GM12878 (cell line): ENCODE measurements around the gene PLEKHA5. TPM values are rescaled to one million over a fixed set of nuclear protein-coding genes. Genes with fewer than 3 reads are reported as not detected.

Experiments used
- ATAC-seq: fragments of 200-7000 bp; cut with Tn5 transposase; 3 replicates; pipeline ENCODE4 v1.9.1; 2020; ENCODE audit warnings: mild to moderate bottlenecking, moderate library complexity
- BruUV-seq: library from RNA; stranded (reverse); fragments of 400-500 nt; replicated peaks from 2 replicates; lab custom pipeline; 2021; lab: Mats Ljungman, UMichigan
- CTCF ChIA-PET: fragments of 300-600 bp; sonication (Branson Sonifier 250); formaldehyde crosslinking; extraction: SDS; loops from one replicate; lab custom pipeline; 2021; ENCODE audit warnings: inconsistent platforms; lab: Yijun Ruan, JAX
- POLR2A ChIA-PET: fragments of 350-600 bp; formaldehyde crosslinking; extraction: SDS; loops from one replicate; lab custom pipeline; 2021; ENCODE audit warnings: inconsistent platforms; lab: Charles Lee
- RAD21 ChIA-PET: fragments of 300-600 bp; sonication (Branson Sonifier 250); formaldehyde crosslinking; loops from one replicate; lab custom pipeline; 2023; ENCODE audit warnings: antibody characterized with exemption; ENCODE audit not compliant: unreplicated experiment; lab: Charles Lee
- SMC1A ChIA-PET: fragments of 300-600 bp; sonication (Branson Sonifier 250); formaldehyde crosslinking; loops from one replicate; lab custom pipeline; 2023; ENCODE audit not compliant: unreplicated experiment, uncharacterized antibody; lab: Charles Lee
- DNase-seq: peaks from one replicate; pipeline ENCODE4 v3.0.0-alpha.2; 2011; ENCODE audit warnings: low read depth, low spot score
- FAIRE-seq: peaks from 3 replicates; lab custom pipeline; 2011; peaks lifted over from hg19 to GRCh38; lab: Jason Lieb, UNC
- H2AFZ ChIP-seq: 2 replicates; pipeline ENCODE4 v1.6.0; 2011; ENCODE audit warnings: low read depth, low read length, control low read depth; ENCODE audit not compliant: control insufficient read depth
- H3K27ac ChIP-seq: 2 replicates; pipeline ENCODE4 v1.5.1; 2011; ENCODE audit warnings: control low read depth; ENCODE audit not compliant: control insufficient read depth, insufficient read depth
- H3K27me3 ChIP-seq, 2 experiments: replicated peaks in 1 of 2; 2 replicates each; pipeline versions ENCODE4 v1.6.0 to v1.6.1; 2011; ENCODE audit warnings: low read length in 1 of 2; ENCODE audit not compliant: control insufficient read depth in 2 of 2, insufficient read depth in 2 of 2
- H3K36me3 ChIP-seq, 2 experiments: 2 replicates each; pipeline ENCODE4 v1.5.1; 2011; ENCODE audit warnings: low read length in 1 of 2; ENCODE audit not compliant: control insufficient read depth in 2 of 2, insufficient read depth in 2 of 2
- H3K4me1 ChIP-seq: 2 replicates; pipeline ENCODE4 v1.6.1; 2011; ENCODE audit warnings: mild to moderate bottlenecking, low read length, moderate library complexity, mixed read lengths; ENCODE audit not compliant: control insufficient read depth, insufficient read depth
- H3K4me2 ChIP-seq: 2 replicates; pipeline ENCODE4 v1.6.0; 2011; ENCODE audit warnings: control low read depth; ENCODE audit not compliant: control insufficient read depth, insufficient read depth
- H3K4me3 ChIP-seq: fragments of 200-600 bp; sonication (generic); 2 replicates; pipeline ENCODE4 v1.5.1; 2016
- H3K79me2 ChIP-seq: 2 replicates; pipeline ENCODE4 v1.6.0; 2011; ENCODE audit warnings: low read length; ENCODE audit not compliant: control insufficient read depth, insufficient read depth
- H3K9ac ChIP-seq: 2 replicates; pipeline ENCODE4 v1.8.0; 2011; ENCODE audit warnings: low read length, control low read depth, mixed read lengths; ENCODE audit not compliant: control insufficient read depth, insufficient read depth
- H3K9me3 ChIP-seq: replicated peaks from 3 replicates; pipeline ENCODE4 v1.5.1; 2011; ENCODE audit warnings: mild to moderate bottlenecking, low read length; ENCODE audit not compliant: control insufficient read depth, insufficient read depth
- H4K20me1 ChIP-seq: 2 replicates; pipeline ENCODE4 v1.6.0; 2011; ENCODE audit not compliant: control insufficient read depth, insufficient read depth
- CBX3 ChIP-seq: fragments of 200-600 bp; sonication (generic); IDR thresholded peaks from 2 replicates; pipeline ENCODE4 v1.6.1; 2016; ENCODE audit warnings: low read depth, borderline replicate concordance
- DPF2 ChIP-seq: fragments of 450-650 bp; IDR thresholded peaks from 2 replicates; pipeline ENCODE4 v1.6.1; 2017; ENCODE audit warnings: mild to moderate bottlenecking
- IRF5 ChIP-seq: fragments of 450-650 bp; IDR thresholded peaks from 2 replicates; pipeline ENCODE4 v1.6.1; 2017; ENCODE audit warnings: borderline replicate concordance
- KAT2A ChIP-seq: conservative IDR thresholded peaks from 2 replicates; pipeline ENCODE4 v1.6.1; 2011; ENCODE audit warnings: low read depth, low read length; ENCODE audit not compliant: control insufficient read depth
- MYB ChIP-seq: fragments of 150-350 bp; IDR thresholded peaks from 2 replicates; pipeline ENCODE4 v1.6.1; 2014; ENCODE audit warnings: mild to moderate bottlenecking, low read depth, low read length, borderline replicate concordance
- NR2F1 ChIP-seq: fragments of 450-650 bp; conservative IDR thresholded peaks from 2 replicates; pipeline ENCODE4 v1.6.1; 2017; ENCODE audit warnings: mild to moderate bottlenecking
- POLR2AphosphoS5 ChIP-seq: IDR thresholded peaks from 2 replicates; pipeline ENCODE4 v1.6.1; 2011; ENCODE audit warnings: mild to moderate bottlenecking, low read length, inconsistent platforms
- POU2F2 ChIP-seq: IDR thresholded peaks from 3 replicates; pipeline ENCODE4 v1.6.1; 2011; ENCODE audit warnings: low read depth, mild to moderate bottlenecking, low read length, borderline replicate concordance
- RCOR1 ChIP-seq: conservative IDR thresholded peaks from 2 replicates; pipeline ENCODE4 v1.6.1; 2012; ENCODE audit warnings: low read depth, low read length, improper control_type of control experiment
- RFX5 ChIP-seq: IDR thresholded peaks from 2 replicates; pipeline ENCODE4 v1.6.1; 2011; ENCODE audit warnings: low read depth, low read length, improper control_type of control experiment
- SIX5 ChIP-seq: IDR thresholded peaks from 2 replicates; pipeline ENCODE4 v1.6.1; 2011; ENCODE audit warnings: mild to moderate bottlenecking, low read depth, low read length, moderate library complexity; ENCODE audit not compliant: severe bottlenecking
- SP1 ChIP-seq: IDR thresholded peaks from one replicate; pipeline ENCODE4 v1.6.1; 2011; ENCODE audit warnings: low read depth, low read length
- SREBF2 ChIP-seq: IDR thresholded peaks from 2 replicates; pipeline ENCODE4 v1.6.1; 2012; ENCODE audit warnings: mild to moderate bottlenecking, low read length
- STAT3 ChIP-seq: IDR thresholded peaks from 2 replicates; pipeline ENCODE4 v1.6.1; 2011; ENCODE audit warnings: low read depth, low read length, improper control_type of control experiment
- SUPT20H ChIP-seq: IDR thresholded peaks from 2 replicates; pipeline ENCODE4 v1.6.1; 2011; ENCODE audit warnings: low read depth, mild to moderate bottlenecking, low read length, moderate library complexity, borderline replicate concordance; ENCODE audit not compliant: control insufficient read depth
- TCF7 ChIP-seq: IDR thresholded peaks from 2 replicates; pipeline ENCODE4 v1.6.1; 2014; ENCODE audit warnings: antibody characterized with exemption, borderline replicate concordance
- ZBTB4 ChIP-seq: fragments of 450-650 bp; formaldehyde crosslinking; IDR thresholded peaks from 2 replicates; pipeline ENCODE4 v1.4.0; 2022; ENCODE audit warnings: mild to moderate bottlenecking, moderate library complexity
- ZNF592 ChIP-seq: fragments of 450-650 bp; IDR thresholded peaks from 2 replicates; pipeline ENCODE4 v1.6.1; 2017; ENCODE audit warnings: mild to moderate bottlenecking, moderate library complexity
- ZNF622 ChIP-seq: fragments of 450-650 bp; IDR thresholded peaks from 2 replicates; pipeline ENCODE4 v1.6.1; 2017; ENCODE audit warnings: mild to moderate bottlenecking, inconsistent platforms
- WGBS: methylation state at CpG from one replicate; pipeline ENCODE4 v1.1.6; 2016; ENCODE audit warnings: low lambda C conversion rate; ENCODE audit not compliant: insufficient replicate concordance, insufficient coverage; ENCODE audit errors: missing lambda C conversion rate; 5-methylcytosine and 5-hydroxymethylcytosine counted together
- in situ Hi-C: fragments of 300-500 bp; cut with MboI; formaldehyde crosslinking; loops from 9 replicates; pipeline ENCODE4 v1.14.3; 2018; ENCODE audit warnings: mixed read lengths
- intact Hi-C: fragments of 100-400 bp; cut with micrococcal nuclease; formaldehyde crosslinking; loops from one replicate; pipeline ENCODE4 v1.14.2; 2022; ENCODE audit not compliant: unreplicated experiment
- polyA plus RNA-seq, 11 experiments: library from polyadenylated mRNA; depleted of rRNA in 4 of 11; unstranded in 6 of 11; stranded (reverse) in 5 of 11; fragments of >200 nt; fragmentation: Nextera tagmentation in 4 of 11; fragmentation: Illumina TruSeq in 1 of 11; extraction: Ambion mirVana in 4 of 11; extraction: Trizol in 1 of 11; gene quantifications; 1 replicate in 1 of 11; 2 replicates in 10 of 11; pipeline versions ENCODE4 v1.2.1 to v1.2.3, GENCODE V29; 2011 to 2016; ENCODE audit warnings: inconsistent platforms in 2 of 11, missing spikeins in 2 of 11, low read depth in 1 of 11
- total RNA-seq, 4 experiments: library from RNA; depleted of rRNA in 3 of 4; stranded (reverse); fragments of >200 nt in 3 of 4; fragmentation: Illumina TruSeq in 1 of 4; extraction: Trizol in 1 of 4; gene quantifications; 2 replicates each; pipeline versions ENCODE4 v1.2.1 to v1.2.3, GENCODE V29; 2013 to 2021

Gene PLEKHA5
- total and polyA plus RNA-seq, 10 of the 15 experiments (the other 5 are each of a cell fraction or from before 2014, with no cell fraction given), result 0.09 to 0.33 (median 0.18) TPM; not detected in 3

- H3K9me3 ChIP-seq, result no peaks in the 10 kb centered on the region
- no peaks in the 10 kb centered on the region for H3K4me1 ChIP-seq
- no peaks in the 10 kb centered on the region for H3K27me3 ChIP-seq
- ChIA-PET RAD21 (no interaction called here), CTCF (no interaction called here), POLR2A (no interaction called here), SMC1A (no interaction called here)
- FAIRE-seq (no peak), DNase-seq (no peak), ATAC-seq (no peak)
- H3K36me3 ChIP-seq, result no peaks in the 10 kb centered on the region
- H3K9ac ChIP-seq, result no peak overlapping the region
- no peaks in the 10 kb centered on the region for H4K20me1 ChIP-seq
- in situ Hi-C loops, result no loop called here
- 32% methylated on average over 2 of the region's 2 CpGs for WGBS
- H3K79me2 ChIP-seq, result no peaks in the 10 kb centered on the region
- H3K4me2 ChIP-seq, result no peak overlapping the region
- H2AFZ ChIP-seq, result no peak overlapping the region
- no peak overlapping the region for H3K27ac ChIP-seq
- intact Hi-C loops, result no loop called here
- BruUV-seq, result no TSS peak
- H3K4me3 ChIP-seq, result no peak overlapping the region
- TF ChIP-seq NR2F1 (no peak), SUPT20H (no peak), POLR2AphosphoS5 (no peak), CBX3 (no peak), RCOR1 (no peak), IRF5 (no peak), ZNF592 (no peak), SREBF2 (no peak), POU2F2 (no peak), STAT3 (no peak), SIX5 (no peak), DPF2 (no peak), ZNF622 (no peak), TCF7 (no peak), ZBTB4 (CRISPR knock-in tag) (no peak), SP1 (no peak), KAT2A (no peak), MYB (no peak), RFX5 (no peak)
Measured at GRCh38 chr12:19165451-19165850, 35.9 kb downstream of the PLEKHA5 start.
